ENCODE data around the gene ZNF853. TPM values are rescaled to one million over a fixed set of nuclear protein-coding genes. Genes with fewer than 3 reads are reported as not detected.

Gene ZNF853
- total RNA-seq (10 to 100 TPM in 1 of 7 donors, 1 to 10 TPM in 6; 3.7 to 10.1 (median 5.8) TPM), polyA plus RNA-seq (1 to 10 TPM; 1.3 to 2.3 (median 1.5) TPM)
- long read RNA-seq, donor 1, partial matches to known transcripts, result 0 of 7 reads
- long read RNA-seq, donor 1, other reads (novel, unspliced or antisense), result 7 of 7 reads
- long read RNA-seq, donor 2, partial matches to known transcripts, result 0 of 3 reads
- long read RNA-seq, donor 2, other reads (novel, unspliced or antisense), result 0 of 3 reads

GRCh38 chr7:6614953-6615722, at the start of gene ZNF853:
Gene ZNF853 (plus strand): TSS chr7:6615610. CDS start chr7:6616175, 565 bp downstream.
- H3K4me1 ChIP-seq, result peaks cover 4 to 38% (median 21%) of the 10 kb centered on the region in 6 donors
- TF ChIP-seq CTCF (IDR thresholded peaks at IDR 0.05 in 8 of 11, conservative IDR thresholded peaks at IDR 0.05 in 3 of 11) (peak in 1 of 11 experiments; percentile 10), POLR2AphosphoS5 (IDR thresholded peaks at IDR 0.05) (peak in 1 of 3 donors; percentile 20), POLR2A (IDR thresholded peaks at IDR 0.05) (no peak)
- DNase-seq, result peak; percentile 81
- H3K9me3 ChIP-seq, result no peaks in the 10 kb centered on the region
- WGBS, 5 donors, result 4 to 21% (median 8%) methylated on average over 11 to 91 of the region's 91 CpGs
- peaks cover 0 to 35% (median 0%) of the 10 kb centered on the region in 7 donors for H3K27me3 ChIP-seq (replicated peaks in 1 of 7)
- peak within 1 kb of the TSS; percentile 51 to 84 (median 65) for H3K4me3 ChIP-seq
- peaks cover 0 to 9% (median 0%) of the 10 kb centered on the region in 6 donors for H3K36me3 ChIP-seq
- intact Hi-C loops (cut with DNase I; ENCODE audit: low total_unique reads), result no loop called here
- H3K27ac ChIP-seq, result peak within 1 kb of the TSS in 6 of 8 donors; percentile 13 to 73 (median 44)

GRCh38 chr7:6565655-6566054, 49.8 kb upstream of the ZNF853 start:
- Histone ChIP-seq H3K9me3 (no peaks in the 10 kb centered on the region), H3K4me1 (no peaks in the 10 kb centered on the region), H3K36me3 (no peaks in the 10 kb centered on the region), H3K27ac (no peak overlapping the region), H3K4me3 (no peak overlapping the region), H3K27me3 (replicated peaks in 1 of 7) (peaks cover 0 to 8% (median 0%) of the 10 kb centered on the region in 7 donors)
- no peak for TF ChIP-seq POLR2AphosphoS5 (IDR thresholded peaks at IDR 0.05)
- no peak for TF ChIP-seq POLR2A (IDR thresholded peaks at IDR 0.05)
- TF ChIP-seq CTCF (IDR thresholded peaks at IDR 0.05 in 8 of 11, conservative IDR thresholded peaks at IDR 0.05 in 3 of 11), result no peak
- WGBS, 5 donors, result 73 to 90% (median 82%) methylated on average over 4 of the region's 4 CpGs
- intact Hi-C loops (cut with DNase I; ENCODE audit: low total_unique reads), result no loop called here
- DNase-seq, result no peak

- Histone ChIP-seq H3K27ac (no peak overlapping the region), H3K4me3 (no peak overlapping the region), H3K4me1 (no peaks in the 10 kb centered on the region), H3K9me3 (no peaks in the 10 kb centered on the region), H3K36me3 (no peaks in the 10 kb centered on the region), H3K27me3 (replicated peaks in 1 of 7) (peaks cover 0 to 8% (median 0%) of the 10 kb centered on the region in 7 donors)
- WGBS, 5 donors, result 77 to 85% (median 83%) methylated on average over 3 of the region's 3 CpGs
- DNase-seq, result no peak
- no peak for TF ChIP-seq CTCF (IDR thresholded peaks at IDR 0.05 in 8 of 11, conservative IDR thresholded peaks at IDR 0.05 in 3 of 11)
- TF ChIP-seq POLR2A (IDR thresholded peaks at IDR 0.05), result no peak
- no peak for TF ChIP-seq POLR2AphosphoS5 (IDR thresholded peaks at IDR 0.05)
- intact Hi-C loops (cut with DNase I; ENCODE audit: low total_unique reads), result no loop called here
Measured at GRCh38 chr7:6567886-6568285, 47.5 kb upstream of the ZNF853 start.

Measured in spleen (tissue), 13 donors.